Retinal pigment epithelial cell (primary cell): ENCODE measurements around the gene PLD1.

Experiments
- DNase-seq: peaks from one replicate; pipeline ENCODE4 v3.0.0-alpha.2; 2010; ENCODE audit warnings: low read depth
- H3K4me3 ChIP-seq: 2 replicates; pipeline ENCODE4 v1.5.1; 2011; ENCODE audit warnings: mild to moderate bottlenecking, low read length, control low read depth, moderate library complexity
- TF ChIP-seq, protein P1 (sequence below): conservative IDR thresholded peaks from 2 replicates; pipeline ENCODE4 v1.5.1; 2011; ENCODE audit warnings: low read depth, low read length, control low read depth, inconsistent platforms

PLD1 gene

GRCh38 chr3:171781711-171782127 lies 28.6 kb downstream of the PLD1 start:
- no peak for DNase-seq
- no peak overlapping the region for H3K4me3 ChIP-seq
- TF ChIP-seq, protein P1, sequence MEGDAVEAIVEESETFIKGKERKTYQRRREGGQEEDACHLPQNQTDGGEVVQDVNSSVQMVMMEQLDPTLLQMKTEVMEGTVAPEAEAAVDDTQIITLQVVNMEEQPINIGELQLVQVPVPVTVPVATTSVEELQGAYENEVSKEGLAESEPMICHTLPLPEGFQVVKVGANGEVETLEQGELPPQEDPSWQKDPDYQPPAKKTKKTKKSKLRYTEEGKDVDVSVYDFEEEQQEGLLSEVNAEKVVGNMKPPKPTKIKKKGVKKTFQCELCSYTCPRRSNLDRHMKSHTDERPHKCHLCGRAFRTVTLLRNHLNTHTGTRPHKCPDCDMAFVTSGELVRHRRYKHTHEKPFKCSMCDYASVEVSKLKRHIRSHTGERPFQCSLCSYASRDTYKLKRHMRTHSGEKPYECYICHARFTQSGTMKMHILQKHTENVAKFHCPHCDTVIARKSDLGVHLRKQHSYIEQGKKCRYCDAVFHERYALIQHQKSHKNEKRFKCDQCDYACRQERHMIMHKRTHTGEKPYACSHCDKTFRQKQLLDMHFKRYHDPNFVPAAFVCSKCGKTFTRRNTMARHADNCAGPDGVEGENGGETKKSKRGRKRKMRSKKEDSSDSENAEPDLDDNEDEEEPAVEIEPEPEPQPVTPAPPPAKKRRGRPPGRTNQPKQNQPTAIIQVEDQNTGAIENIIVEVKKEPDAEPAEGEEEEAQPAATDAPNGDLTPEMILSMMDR, result no peak

DNA sequence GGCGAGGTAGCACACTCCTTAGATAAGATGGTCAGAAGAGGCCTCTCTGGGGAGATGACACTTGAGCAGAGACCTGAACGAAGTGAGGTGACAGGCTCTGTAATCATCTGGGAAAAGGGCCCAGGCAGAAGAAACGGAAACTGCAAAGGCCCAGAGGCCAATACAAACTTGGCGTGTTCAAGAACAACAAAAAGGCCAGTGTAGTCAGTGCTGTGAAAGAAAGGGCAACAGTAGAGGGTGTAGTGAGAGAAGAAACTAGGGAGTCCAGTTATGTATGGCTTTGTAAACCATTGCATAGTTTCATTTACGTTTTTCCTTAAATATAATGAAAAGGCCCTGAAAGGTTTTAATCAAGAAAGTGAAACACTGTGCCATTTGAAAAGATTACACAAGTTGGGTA lies 31.8 kb downstream of the PLD1 start:
- TF ChIP-seq, protein P1, result no peak
- H3K4me3 ChIP-seq, result no peak overlapping the region
- no peak for DNase-seq

DNA sequence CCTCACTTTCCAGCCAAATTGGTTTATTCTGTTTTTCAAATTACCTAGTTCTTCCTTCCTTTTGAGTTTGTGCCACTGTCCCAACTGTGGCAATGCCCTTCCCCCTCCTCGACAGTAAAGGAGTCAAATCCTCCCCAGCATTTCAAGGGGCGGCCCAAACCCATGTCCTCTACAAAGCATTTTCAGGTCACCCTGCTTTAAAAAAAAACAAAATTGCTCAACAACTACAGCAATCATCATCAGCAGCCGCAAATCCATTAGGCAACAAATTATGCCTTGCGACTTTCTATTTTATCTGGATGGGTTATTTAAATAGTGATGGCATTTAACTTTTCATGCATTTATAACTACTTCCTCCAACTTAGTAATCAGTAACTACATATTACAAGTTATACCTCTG lies 32.7 kb downstream of the PLD1 start:
- TF ChIP-seq, protein P1, result no peak
- no peak for DNase-seq

DNA sequence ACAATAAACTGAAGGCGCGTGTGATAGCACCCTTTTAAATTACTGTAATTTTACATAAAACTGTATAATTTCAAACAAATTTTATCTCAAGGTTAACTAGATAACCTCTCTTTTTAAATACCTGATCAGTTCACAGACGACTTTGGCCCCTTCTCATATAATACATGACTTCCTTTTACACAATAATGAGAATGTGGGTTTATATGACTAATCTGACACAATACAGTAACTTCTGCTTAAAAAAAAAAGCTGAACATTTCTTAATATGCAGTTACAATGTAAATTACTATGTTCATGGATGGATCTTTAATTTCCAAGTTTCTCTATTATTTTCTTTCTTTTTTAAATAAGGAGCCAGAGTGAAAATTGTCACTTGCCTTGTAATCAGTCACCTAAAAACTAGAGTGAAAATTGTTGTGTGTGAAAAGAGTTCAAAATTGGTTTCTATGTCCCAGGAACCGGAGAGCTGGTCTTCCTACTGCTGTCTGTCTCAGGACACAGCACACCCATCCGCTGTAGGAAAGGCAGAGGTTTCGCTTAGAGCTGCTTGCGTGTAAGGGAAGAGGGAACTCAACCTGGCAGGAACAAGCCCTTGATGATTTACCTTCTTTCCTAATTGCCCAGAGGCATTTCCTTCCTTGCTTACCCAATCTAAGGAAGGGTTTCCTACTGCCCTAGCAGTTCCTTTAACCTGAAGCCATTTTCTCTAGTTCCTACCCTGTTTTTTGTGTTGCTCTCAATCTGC lies 33.3 kb downstream of the PLD1 start:
- H3K4me3 ChIP-seq, result no peak overlapping the region
- no peak for DNase-seq
- TF ChIP-seq, protein P1, result no peak

More for the DNA sequence above, 32.7 kb downstream of the PLD1 start:
- no peak overlapping the region for H3K4me3 ChIP-seq

- H3K4me3 ChIP-seq, result no peak overlapping the region
- TF ChIP-seq, protein P1, result no peak
- DNase-seq, result no peak
Measured at GRCh38 chr3:171776411-171776810, 33.9 kb downstream of the PLD1 start.

DNA sequence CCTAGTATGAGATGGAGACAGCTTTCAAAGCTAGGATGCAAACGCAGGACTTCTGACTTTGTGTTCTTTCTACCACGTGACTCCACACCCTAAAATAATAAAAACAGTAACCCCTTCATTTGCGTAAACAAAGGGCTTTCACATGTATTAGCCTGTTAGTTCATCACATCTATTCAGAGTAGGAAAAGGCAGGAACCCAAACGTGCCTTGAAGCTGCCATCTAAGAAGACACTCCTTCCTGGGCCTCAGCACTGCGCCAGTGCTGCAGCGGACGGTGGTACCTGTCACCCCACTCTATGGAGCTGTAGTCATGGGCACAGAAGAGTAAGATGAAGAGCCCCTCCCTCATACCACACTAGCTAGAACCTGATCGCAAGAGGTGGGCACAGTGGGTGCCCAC lies 34.3 kb downstream of the PLD1 start:
- H3K4me3 ChIP-seq, result no peak overlapping the region
- DNase-seq, result no peak
- TF ChIP-seq, protein P1, result no peak

- no peak overlapping the region for H3K4me3 ChIP-seq
- no peak for DNase-seq
- TF ChIP-seq, protein P1, result no peak
Measured at GRCh38 chr3:171774521-171774920, 35.8 kb downstream of the PLD1 start.
